ENCODE data around the gene RAB10. TPM values are rescaled to one million over a fixed set of nuclear protein-coding genes. Genes with fewer than 3 reads are reported as not detected.

RAB10 gene
- total and polyA plus RNA-seq, 9 of the 15 experiments (the other 6 are each of a cell fraction or from before 2014, with no cell fraction given) = 25.1 to 214 (median 157) TPM

- TF ChIP-seq RREB1 (CRISPR knock-in tag; IDR thresholded peaks at IDR 0.05) (no peak), BRCA1 (IDR thresholded peaks at IDR 0.05) (no peak), BRCA1 (CRISPR knock-in tag; IDR thresholded peaks at IDR 0.05) (no peak), HDAC2 (IDR thresholded peaks at IDR 0.05) (no peak), MBD2 (IDR thresholded peaks at IDR 0.05; ENCODE audit: borderline replicate concordance, low read depth) (no peak), L3MBTL2 (IDR thresholded peaks at IDR 0.05) (no peak), E2F5 (CRISPR knock-in tag; IDR thresholded peaks at IDR 0.05) (no peak), SIX5 (IDR thresholded peaks at IDR 0.05; ENCODE audit: borderline replicate concordance in 1 of 2, insufficient read depth in 1 of 2, low read depth in 1 of 2, low read length in 2 of 2) (no peak), TFAP4 (CRISPR knock-in tag; IDR thresholded peaks at IDR 0.05; ENCODE audit: borderline replicate concordance) (no peak)
Measured at GRCh38 chr2:25988134-25988533, 45.8 kb upstream of the RAB10 start (continued).
